Mucosa of descending colon (tissue), 3 donors: ENCODE data around the gene TYW5. TPM values are rescaled to one million over a fixed set of nuclear protein-coding genes. Genes with fewer than 3 reads are reported as not detected.

ENCODE experiments used
- ATAC-seq: fragments of 200-7000 bp; cut with Tn5 transposase; one replicate; pipeline ENCODE4 v1.9.1; 2020; ENCODE audit warnings: mild to moderate bottlenecking, moderate library complexity
- DNase-seq, 3 donors: peaks; one replicate each; pipeline ENCODE4 v3.0.0-alpha.2; 2020
- H3K36me3 ChIP-seq: fragments of 200-600 bp; one replicate; pipeline ENCODE4 v1.8.0; 2021; ENCODE audit warnings: low read depth, mild to moderate bottlenecking
- H3K4me1 ChIP-seq: fragments of 200-600 bp; one replicate; pipeline ENCODE4 v1.8.0; 2021; ENCODE audit warnings: low read depth, mild to moderate bottlenecking
- H3K4me3 ChIP-seq: fragments of 200-600 bp; one replicate; pipeline ENCODE4 v1.8.0; 2021; ENCODE audit warnings: mild to moderate bottlenecking
- H3K9me3 ChIP-seq: fragments of 200-600 bp; one replicate; pipeline ENCODE4 v1.8.0; 2021; ENCODE audit warnings: mild to moderate bottlenecking
- intact Hi-C, 2 donors: fragments of 100-400 bp; cut with DNase I in 1 of 2; cut with micrococcal nuclease in 1 of 2; formaldehyde crosslinking; loops; one replicate each; pipeline versions ENCODE4 v1.11.0 to v1.11.1; 2022; cut with DNase I, micrococcal nuclease
- total RNA-seq, 3 donors: library from RNA; stranded (reverse); fragmentation: NEBNext Ultra II Directional in 2 of 3; extraction: Animal tissue kit (Norgen Biotek cat#: 25700) in 2 of 3; gene quantifications; one replicate each; pipeline versions ENCODE4 v1.2.1 to v1.2.4, GENCODE V29; 2021 to 2023
- TF ChIP-seq, protein P1 (sequence below): fragments of 200-600 bp; IDR thresholded peaks from one replicate; pipeline ENCODE4 v1.8.0; 2022; ENCODE audit warnings: antibody characterized with exemption, mild to moderate bottlenecking
- donor health status: DM: no; HTN: no; CAD: no; lungs with moderate emphysema.
- donor health status: DM: no; HTN: no; CAD: no.
- donor health status: DM: no; HTN: yes; CAD: no.

The TYW5 gene
- total RNA-seq, 3 donors from 2014 or later: 6.6 to 10.9 (median 7.2) TPM

DNA sequence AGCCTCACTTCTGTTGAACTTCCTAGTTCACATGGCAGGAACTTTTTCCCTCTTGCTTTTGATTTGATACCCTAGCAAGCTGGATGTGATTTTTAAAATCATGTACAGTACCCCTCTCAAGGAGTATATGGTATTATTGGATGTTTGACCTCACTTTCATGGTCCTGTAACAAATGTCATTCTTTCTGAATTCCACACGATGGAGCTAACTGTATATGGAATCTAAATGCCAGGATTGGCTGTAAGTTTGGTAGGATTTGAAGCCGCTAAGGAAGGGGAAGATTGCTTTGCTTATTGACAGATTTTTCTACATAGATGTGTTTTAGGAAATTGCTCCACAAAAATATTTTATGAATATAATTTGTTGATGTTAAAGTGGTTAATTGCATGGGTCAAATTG lies 18.4 kb upstream of the TYW5 start:
- no peak for DNase-seq
- no peaks in the 10 kb centered on the region for H3K36me3 ChIP-seq
- H3K4me1 ChIP-seq: peaks cover 12% of the 10 kb centered on the region
- intact Hi-C loops: no loop called here
- H3K4me3 ChIP-seq: no peak overlapping the region
- H3K9me3 ChIP-seq: no peaks in the 10 kb centered on the region
- peak; percentile 50 for ATAC-seq
- TF ChIP-seq, protein P1, sequence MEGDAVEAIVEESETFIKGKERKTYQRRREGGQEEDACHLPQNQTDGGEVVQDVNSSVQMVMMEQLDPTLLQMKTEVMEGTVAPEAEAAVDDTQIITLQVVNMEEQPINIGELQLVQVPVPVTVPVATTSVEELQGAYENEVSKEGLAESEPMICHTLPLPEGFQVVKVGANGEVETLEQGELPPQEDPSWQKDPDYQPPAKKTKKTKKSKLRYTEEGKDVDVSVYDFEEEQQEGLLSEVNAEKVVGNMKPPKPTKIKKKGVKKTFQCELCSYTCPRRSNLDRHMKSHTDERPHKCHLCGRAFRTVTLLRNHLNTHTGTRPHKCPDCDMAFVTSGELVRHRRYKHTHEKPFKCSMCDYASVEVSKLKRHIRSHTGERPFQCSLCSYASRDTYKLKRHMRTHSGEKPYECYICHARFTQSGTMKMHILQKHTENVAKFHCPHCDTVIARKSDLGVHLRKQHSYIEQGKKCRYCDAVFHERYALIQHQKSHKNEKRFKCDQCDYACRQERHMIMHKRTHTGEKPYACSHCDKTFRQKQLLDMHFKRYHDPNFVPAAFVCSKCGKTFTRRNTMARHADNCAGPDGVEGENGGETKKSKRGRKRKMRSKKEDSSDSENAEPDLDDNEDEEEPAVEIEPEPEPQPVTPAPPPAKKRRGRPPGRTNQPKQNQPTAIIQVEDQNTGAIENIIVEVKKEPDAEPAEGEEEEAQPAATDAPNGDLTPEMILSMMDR: no peak

DNA sequence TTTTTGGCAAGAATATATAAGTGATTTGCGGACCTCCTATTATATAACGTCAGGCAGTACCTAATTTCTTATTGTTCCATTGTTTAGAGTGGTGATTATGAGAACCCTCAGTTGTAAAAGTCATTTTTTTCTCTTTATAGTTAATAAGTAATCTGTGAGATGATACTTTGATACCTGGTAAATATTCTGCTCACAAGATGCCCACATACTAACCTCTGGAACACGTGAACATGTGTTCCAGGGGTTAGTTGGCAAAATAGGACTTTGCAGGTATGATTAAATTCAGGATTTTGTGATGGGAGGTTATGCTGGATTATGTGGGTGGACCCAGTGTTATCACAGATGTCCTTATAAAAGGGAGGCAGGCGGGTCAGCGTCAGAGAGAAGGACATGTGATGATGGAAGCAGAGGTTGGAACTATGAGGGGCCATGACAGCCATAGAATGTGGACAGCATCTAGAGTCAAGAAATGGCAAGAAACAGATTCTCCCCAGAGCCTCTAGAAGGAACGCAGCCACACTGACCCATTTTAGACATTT lies 16.9 kb upstream of the TYW5 start:
- no peaks in the 10 kb centered on the region for H3K36me3 ChIP-seq
- no peaks in the 10 kb centered on the region for H3K9me3 ChIP-seq
- ATAC-seq (peak; percentile 55), DNase-seq (no peak)
- H3K4me1 ChIP-seq: no peaks in the 10 kb centered on the region
- intact Hi-C loops: no loop called here
- no peak overlapping the region for H3K4me3 ChIP-seq
- TF ChIP-seq, protein P1: no peak

DNA sequence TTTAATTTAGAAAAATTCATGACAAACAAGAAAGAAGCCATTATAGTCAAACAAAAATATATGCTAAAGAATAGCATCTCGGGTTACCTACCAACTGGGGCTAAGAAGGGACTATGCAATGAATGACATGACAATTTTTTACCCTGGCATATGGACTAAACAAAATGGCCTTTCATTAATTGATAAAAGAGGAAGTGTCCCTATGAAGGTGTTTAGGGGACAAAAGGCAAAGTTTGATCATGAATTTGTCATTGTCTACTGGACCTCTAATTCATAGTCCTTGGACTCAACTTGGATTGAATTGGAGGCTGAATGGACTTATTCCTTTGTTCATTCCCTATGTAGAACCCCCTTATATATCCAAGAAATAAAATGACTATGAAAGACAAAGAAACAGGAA lies 12.8 kb upstream of the TYW5 start:
- intact Hi-C loops: no loop called here

DNA sequence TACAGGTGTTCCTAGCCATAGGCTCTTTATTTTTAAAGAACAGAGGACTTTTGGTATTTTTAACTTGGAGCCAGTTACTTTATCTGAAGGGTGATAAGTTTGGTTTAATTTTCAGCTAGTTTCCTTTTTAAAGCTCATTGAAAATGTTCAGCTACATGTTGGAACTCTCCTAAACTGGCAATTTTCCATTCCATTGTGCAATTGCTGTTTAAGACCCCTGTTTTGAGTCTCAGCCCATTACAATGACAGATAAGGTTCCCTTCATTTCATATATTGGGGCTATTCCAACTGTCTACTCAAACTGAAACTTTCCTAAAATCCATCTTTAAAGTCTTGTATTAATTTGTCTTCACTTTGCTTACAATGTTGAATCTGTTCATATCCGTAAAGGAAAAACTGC lies 11.7 kb upstream of the TYW5 start:
- Histone ChIP-seq H3K4me1 (no peaks in the 10 kb centered on the region), H3K4me3 (no peak overlapping the region), H3K9me3 (no peaks in the 10 kb centered on the region), H3K36me3 (no peaks in the 10 kb centered on the region)
- no peak for DNase-seq
- intact Hi-C loops: no loop called here
- TF ChIP-seq, protein P1: no peak
- ATAC-seq: no peak

More for the DNA sequence above, 12.8 kb upstream of the TYW5 start:
- Histone ChIP-seq H3K4me1 (no peaks in the 10 kb centered on the region), H3K9me3 (no peaks in the 10 kb centered on the region), H3K4me3 (no peak overlapping the region), H3K36me3 (no peaks in the 10 kb centered on the region)
- ATAC-seq: no peak
- DNase-seq: no peak
- TF ChIP-seq, protein P1: no peak

DNA sequence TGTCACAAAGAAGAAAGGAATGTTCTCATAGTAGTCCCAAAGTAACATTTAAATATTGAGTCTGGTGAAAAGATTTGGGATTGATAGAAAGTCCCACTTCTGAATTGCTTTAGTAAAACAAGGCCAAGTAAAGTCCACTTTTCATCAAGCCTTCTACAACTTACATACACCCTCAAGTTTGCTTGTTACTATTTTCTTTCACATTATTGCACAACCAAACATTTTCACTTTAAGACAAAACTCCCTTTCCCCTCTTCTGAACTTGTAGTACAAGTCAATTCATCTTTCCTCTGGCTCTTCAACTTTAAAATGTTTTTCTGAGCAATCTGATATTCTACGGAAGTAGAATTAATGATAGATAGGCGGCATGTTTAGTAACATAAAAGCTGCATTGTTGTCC lies 11.1 kb upstream of the TYW5 start:
- H3K4me3 ChIP-seq: no peak overlapping the region
- no peaks in the 10 kb centered on the region for H3K36me3 ChIP-seq
- TF ChIP-seq, protein P1: no peak
- H3K9me3 ChIP-seq: no peaks in the 10 kb centered on the region
- DNase-seq (no peak), ATAC-seq (no peak)
- H3K4me1 ChIP-seq: no peaks in the 10 kb centered on the region
- intact Hi-C loops: no loop called here

DNA sequence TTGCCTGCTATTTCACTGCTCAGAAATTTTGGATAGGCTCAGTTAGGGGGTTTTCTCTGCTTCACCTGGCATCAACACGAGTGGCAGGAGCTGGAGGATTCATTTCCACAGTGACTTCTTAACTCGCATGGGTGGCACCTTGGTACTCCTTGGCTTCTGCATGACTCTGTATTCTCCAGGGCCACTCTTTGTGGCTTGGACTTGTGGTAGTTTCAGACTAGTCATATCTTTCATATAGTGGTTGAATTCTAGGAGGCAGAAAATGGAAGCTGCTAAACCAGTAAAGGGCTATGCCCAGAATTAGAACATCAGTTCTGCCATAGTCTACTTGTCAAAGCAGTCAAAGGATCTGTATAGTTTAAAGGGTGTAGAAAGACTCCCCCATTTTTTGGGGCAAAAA lies 6.9 kb upstream of the TYW5 start:
- Histone ChIP-seq H3K4me1 (peaks cover 4% of the 10 kb centered on the region), H3K36me3 (no peaks in the 10 kb centered on the region), H3K9me3 (no peaks in the 10 kb centered on the region), H3K4me3 (no peak overlapping the region)
- TF ChIP-seq, protein P1: no peak
- DNase-seq: no peak
- intact Hi-C loops: no loop called here
- no peak for ATAC-seq
